GM12873 (cell line): ENCODE results near the gene CTNNAL1.
A peak's percentile ranks its signal among the peaks of the same experiment; 100 is the strongest.

Source experiments
- CTCF ChIP-seq: IDR thresholded peaks from 2 replicates; pipeline ENCODE4 v1.5.1; 2012; ENCODE audit warnings: low read depth, mild to moderate bottlenecking, moderate library complexity, low read length, control low read depth; ENCODE audit not compliant: insufficient read depth; ENCODE audit errors: missing control alignments

CTNNAL1 gene

DNA sequence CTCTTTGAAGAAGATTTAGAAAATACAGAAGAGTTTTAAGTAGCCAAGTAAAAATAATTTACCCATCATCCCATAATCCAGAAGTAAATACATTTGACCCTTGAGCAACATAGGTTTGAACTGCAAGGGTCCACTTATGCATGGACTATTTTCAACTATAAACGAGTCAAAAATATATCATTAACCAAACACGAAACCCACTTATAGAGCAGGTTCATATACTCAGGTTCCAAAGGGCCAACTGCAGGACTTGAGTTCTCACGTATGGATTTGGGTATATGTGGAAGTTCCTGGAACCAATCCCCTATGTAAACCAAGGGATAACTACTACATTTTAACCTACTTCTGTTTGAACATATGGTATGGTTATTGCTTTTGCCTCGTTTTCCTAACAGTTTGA lies 73.3 kb downstream of the CTNNAL1 start:
- no peak for TF ChIP-seq CTCF

DNA sequence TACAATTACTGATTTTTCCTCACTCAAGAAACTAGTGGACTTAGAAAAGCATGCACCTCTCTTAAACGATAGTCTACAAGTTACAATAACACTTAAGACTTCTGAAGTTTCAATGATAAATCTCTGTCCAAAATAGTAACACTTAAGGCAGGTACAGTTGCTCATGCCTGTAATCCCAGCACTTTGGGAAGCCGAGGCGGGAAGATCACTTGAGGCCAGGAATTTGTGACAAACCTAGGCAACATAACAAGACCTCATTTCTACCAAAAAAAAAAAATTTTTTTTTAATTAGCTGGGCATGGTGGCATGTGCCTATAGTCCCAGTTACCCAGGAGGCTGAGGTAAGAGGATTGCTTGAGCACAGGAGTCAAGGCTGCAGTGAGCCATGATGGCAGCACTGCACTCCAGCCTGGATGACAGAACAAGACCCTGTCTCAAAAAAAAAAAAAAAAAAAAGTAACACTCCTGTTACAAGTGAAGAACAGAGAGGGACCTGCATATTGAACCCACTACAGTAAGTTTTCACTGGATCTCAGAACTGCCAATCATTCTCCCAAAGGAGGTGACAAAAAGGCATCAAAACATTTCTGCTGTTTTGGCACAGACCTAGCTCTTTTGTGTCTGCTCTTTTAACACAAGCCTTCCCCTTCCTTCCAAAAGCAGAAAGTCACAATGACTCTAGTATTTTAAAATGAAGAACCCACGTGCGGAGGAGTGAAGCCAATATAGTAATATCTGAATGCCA lies 75.6 kb downstream of the CTNNAL1 start:
- no peak for TF ChIP-seq CTCF

DNA sequence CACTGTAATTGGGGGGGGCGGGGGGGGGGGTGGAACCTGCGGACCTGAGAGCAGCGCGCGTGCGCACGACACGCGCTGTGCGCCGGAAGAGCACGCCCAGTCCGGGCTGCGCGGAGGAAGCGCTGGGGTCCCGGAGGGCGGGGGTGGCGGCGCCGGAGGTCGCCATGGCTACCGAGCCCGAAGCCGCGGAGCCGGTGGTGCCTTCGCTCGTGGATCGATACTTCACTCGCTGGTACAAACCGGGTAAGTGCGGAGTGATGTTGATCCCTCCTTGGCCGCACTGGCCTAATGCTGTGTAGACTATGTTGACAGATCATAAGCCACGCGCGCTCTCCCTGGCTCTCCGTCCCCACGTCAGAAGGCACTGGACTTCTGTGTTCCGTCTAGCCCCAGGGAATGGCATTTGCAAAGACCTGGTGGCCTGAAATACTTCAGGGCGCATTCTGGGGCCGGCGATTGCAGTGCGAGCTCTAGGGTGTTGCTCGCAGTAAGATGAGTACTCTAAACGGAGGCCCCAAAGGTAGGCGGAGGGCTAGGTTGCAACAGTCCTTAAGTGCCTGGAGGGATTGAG lies 78.9 kb downstream of the CTNNAL1 start, which contains the start of gene ABITRAM:
Gene ABITRAM (plus strand): TSS at position 78 of the 571 bp plus-strand sequence. CDS start 87 bp downstream, at position 165.
- no peak for TF ChIP-seq CTCF

GRCh38 chr9:108933718-108934322 lies 79.5 kb downstream of the CTNNAL1 start, which contains the start of gene ELP1:
Gene ELP1 (minus strand): TSS chr9:108934124. CDS start chr9:108931146, 2,978 bp downstream.
- TF ChIP-seq CTCF, result peak; percentile 38

GRCh38 chr9:108933231-108933717 lies 80.0 kb downstream of the CTNNAL1 start:
- no peak for TF ChIP-seq CTCF

GRCh38 chr9:108928386-108928785 lies 84.9 kb downstream of the CTNNAL1 start:
- no peak for TF ChIP-seq CTCF

DNA sequence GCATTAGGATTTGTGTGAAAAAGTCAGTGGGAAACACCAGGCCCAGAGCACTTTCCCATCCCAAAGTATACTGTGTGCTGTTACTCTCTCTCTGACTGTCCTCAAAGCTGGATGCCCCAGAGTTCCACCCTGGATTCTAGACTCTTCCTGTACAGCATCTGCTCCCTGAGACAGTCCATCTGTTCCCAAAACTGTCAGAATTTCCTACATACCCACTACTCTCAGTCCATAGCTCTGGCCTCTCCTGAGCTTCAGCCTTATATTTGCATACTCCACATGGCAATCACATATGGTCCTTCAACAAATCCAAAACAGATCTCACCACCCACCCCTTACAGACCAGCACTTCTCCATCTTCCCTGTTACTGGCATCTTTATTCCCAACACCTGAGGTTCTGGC lies 88.8 kb downstream of the CTNNAL1 start:
- TF ChIP-seq CTCF, result no peak
